K562 (cell line): ENCODE results near the gene NPDC1.

Source experiments
- KLF6 ChIP-seq: fragments of 250-450 bp; sonication (Bioruptor Pico); IDR thresholded peaks from 2 replicates; pipeline ENCODE4 v1.4.0; 2020; ENCODE audit warnings: mild to moderate bottlenecking, moderate library complexity, borderline replicate concordance
- TF ChIP-seq, protein P1 (sequence below): fragments of 450-650 bp; formaldehyde crosslinking; IDR thresholded peaks from 2 replicates; pipeline ENCODE4 v1.4.0; 2022; ENCODE audit warnings: missing genetic modification characterization
- TF ChIP-seq, protein P2 (sequence below), 3 experiments: IDR thresholded peaks in 2 of 3; conservative IDR thresholded peaks in 1 of 3; 2 replicates each; pipeline ENCODE4 v1.5.1; 2011 to 2012; ENCODE audit warnings: low read length in 3 of 3, mild to moderate bottlenecking in 3 of 3, control low read depth in 2 of 3, improper control_type of control experiment in 1 of 3, inconsistent platforms in 1 of 3, low read depth in 1 of 3, mixed read lengths in 1 of 3, moderate library complexity in 1 of 3; ENCODE audit not compliant: insufficient read depth in 2 of 3
- TF ChIP-seq, protein P3 (sequence below): sonication (generic); formaldehyde crosslinking; IDR thresholded peaks from 2 replicates; pipeline ENCODE4 v1.5.0; 2020; ENCODE audit warnings: missing genetic modification reagents
- TF ChIP-seq, protein P4 (sequence below): fragments of 250-450 bp; sonication (Bioruptor Pico); IDR thresholded peaks from 2 replicates; pipeline ENCODE4 v1.5.0; 2020; ENCODE audit warnings: mild to moderate bottlenecking, borderline replicate concordance
- TF ChIP-seq, protein P5 (sequence below): sonication (generic); formaldehyde crosslinking; IDR thresholded peaks from 2 replicates; pipeline ENCODE4 v1.8.1; 2023; ENCODE audit warnings: mild to moderate bottlenecking, missing genetic modification reagents, moderate library complexity
- TF ChIP-seq, protein P6 (sequence below), 2 experiments: fragments of 450-650 bp in 1 of 2; sonication (generic) in 1 of 2; formaldehyde crosslinking; conservative IDR thresholded peaks; 2 replicates each; pipeline versions ENCODE4 v1.4.0 to v1.8.1; 2020 to 2022; ENCODE audit warnings: mild to moderate bottlenecking in 1 of 2, missing genetic modification reagents in 1 of 2

DNA sequence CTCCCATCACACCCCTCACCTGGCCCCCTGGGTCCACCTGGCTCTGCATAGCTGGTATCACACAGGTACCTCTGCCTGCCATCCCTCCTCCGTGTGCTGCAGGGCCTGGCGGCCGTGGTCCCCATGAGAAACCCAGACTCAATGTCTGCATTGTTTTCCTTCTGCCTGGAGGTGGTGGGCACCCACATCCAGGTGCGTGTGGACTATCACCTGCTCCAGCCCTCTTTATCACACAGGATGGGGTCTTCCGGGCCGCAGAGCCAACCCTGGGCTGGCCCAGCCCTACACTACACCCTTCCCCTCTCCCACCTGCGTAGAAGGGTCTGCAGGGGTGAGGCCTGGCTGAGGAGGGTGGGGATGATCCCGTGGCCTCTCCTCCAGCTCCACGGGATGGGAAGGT, 7.1 kb downstream of the NPDC1 start:
- TF ChIP-seq, protein P1, sequence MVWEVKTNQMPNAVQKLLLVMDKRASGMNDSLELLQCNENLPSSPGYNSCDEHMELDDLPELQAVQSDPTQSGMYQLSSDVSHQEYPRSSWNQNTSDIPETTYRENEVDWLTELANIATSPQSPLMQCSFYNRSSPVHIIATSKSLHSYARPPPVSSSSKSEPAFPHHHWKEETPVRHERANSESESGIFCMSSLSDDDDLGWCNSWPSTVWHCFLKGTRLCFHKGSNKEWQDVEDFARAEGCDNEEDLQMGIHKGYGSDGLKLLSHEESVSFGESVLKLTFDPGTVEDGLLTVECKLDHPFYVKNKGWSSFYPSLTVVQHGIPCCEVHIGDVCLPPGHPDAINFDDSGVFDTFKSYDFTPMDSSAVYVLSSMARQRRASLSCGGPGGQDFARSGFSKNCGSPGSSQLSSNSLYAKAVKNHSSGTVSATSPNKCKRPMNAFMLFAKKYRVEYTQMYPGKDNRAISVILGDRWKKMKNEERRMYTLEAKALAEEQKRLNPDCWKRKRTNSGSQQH (CRISPR knock-in tag), result no peak
- TF ChIP-seq, protein P2, sequence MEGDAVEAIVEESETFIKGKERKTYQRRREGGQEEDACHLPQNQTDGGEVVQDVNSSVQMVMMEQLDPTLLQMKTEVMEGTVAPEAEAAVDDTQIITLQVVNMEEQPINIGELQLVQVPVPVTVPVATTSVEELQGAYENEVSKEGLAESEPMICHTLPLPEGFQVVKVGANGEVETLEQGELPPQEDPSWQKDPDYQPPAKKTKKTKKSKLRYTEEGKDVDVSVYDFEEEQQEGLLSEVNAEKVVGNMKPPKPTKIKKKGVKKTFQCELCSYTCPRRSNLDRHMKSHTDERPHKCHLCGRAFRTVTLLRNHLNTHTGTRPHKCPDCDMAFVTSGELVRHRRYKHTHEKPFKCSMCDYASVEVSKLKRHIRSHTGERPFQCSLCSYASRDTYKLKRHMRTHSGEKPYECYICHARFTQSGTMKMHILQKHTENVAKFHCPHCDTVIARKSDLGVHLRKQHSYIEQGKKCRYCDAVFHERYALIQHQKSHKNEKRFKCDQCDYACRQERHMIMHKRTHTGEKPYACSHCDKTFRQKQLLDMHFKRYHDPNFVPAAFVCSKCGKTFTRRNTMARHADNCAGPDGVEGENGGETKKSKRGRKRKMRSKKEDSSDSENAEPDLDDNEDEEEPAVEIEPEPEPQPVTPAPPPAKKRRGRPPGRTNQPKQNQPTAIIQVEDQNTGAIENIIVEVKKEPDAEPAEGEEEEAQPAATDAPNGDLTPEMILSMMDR (IDR thresholded peaks at IDR 0.05 in 2 of 3, conservative IDR thresholded peaks at IDR 0.05 in 1 of 3; ENCODE audit: insufficient read depth in 2 of 3, low read depth in 1 of 3, low read length in 3 of 3), result no peak
- TF ChIP-seq, protein P3, sequence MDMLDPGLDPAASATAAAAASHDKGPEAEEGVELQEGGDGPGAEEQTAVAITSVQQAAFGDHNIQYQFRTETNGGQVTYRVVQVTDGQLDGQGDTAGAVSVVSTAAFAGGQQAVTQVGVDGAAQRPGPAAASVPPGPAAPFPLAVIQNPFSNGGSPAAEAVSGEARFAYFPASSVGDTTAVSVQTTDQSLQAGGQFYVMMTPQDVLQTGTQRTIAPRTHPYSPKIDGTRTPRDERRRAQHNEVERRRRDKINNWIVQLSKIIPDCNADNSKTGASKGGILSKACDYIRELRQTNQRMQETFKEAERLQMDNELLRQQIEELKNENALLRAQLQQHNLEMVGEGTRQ (CRISPR knock-in tag), result no peak
- TF ChIP-seq, protein P4, sequence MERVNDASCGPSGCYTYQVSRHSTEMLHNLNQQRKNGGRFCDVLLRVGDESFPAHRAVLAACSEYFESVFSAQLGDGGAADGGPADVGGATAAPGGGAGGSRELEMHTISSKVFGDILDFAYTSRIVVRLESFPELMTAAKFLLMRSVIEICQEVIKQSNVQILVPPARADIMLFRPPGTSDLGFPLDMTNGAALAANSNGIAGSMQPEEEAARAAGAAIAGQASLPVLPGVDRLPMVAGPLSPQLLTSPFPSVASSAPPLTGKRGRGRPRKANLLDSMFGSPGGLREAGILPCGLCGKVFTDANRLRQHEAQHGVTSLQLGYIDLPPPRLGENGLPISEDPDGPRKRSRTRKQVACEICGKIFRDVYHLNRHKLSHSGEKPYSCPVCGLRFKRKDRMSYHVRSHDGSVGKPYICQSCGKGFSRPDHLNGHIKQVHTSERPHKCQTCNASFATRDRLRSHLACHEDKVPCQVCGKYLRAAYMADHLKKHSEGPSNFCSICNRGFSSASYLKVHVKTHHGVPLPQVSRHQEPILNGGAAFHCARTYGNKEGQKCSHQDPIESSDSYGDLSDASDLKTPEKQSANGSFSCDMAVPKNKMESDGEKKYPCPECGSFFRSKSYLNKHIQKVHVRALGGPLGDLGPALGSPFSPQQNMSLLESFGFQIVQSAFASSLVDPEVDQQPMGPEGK (CRISPR knock-in tag), result no peak
- TF ChIP-seq, protein P5, sequence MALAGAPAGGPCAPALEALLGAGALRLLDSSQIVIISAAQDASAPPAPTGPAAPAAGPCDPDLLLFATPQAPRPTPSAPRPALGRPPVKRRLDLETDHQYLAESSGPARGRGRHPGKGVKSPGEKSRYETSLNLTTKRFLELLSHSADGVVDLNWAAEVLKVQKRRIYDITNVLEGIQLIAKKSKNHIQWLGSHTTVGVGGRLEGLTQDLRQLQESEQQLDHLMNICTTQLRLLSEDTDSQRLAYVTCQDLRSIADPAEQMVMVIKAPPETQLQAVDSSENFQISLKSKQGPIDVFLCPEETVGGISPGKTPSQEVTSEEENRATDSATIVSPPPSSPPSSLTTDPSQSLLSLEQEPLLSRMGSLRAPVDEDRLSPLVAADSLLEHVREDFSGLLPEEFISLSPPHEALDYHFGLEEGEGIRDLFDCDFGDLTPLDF, result no peak
- TF ChIP-seq, protein P6, sequence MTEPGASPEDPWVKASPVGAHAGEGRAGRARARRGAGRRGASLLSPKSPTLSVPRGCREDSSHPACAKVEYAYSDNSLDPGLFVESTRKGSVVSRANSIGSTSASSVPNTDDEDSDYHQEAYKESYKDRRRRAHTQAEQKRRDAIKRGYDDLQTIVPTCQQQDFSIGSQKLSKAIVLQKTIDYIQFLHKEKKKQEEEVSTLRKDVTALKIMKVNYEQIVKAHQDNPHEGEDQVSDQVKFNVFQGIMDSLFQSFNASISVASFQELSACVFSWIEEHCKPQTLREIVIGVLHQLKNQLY (CRISPR knock-in tag; conservative IDR thresholded peaks at IDR 0.05), result no peak
- TF ChIP-seq KLF6, result no peak
